Caco-2 (cell line): Measurements from ENCODE around the gene MED26. TPM values are rescaled to one million over a fixed set of nuclear protein-coding genes. Genes with fewer than 3 reads are reported as not detected.

ENCODE experiments used
- BruUV-seq: library from RNA; stranded (reverse); fragments of 400-500 nt; replicated peaks from 2 replicates; lab custom pipeline; 2021; lab: Mats Ljungman, UMichigan
- CTCF ChIA-PET: fragments of 300-600 bp; sonication (Branson Sonifier 250); formaldehyde crosslinking; loops from one replicate; lab custom pipeline; 2022; ENCODE audit warnings: antibody characterized with exemption; lab: Charles Lee
- POLR2A ChIA-PET: fragments of 300-600 bp; sonication (Branson Sonifier 250); formaldehyde crosslinking; loops from one replicate; lab custom pipeline; 2022; ENCODE audit warnings: antibody characterized with exemption; lab: Charles Lee
- DNase-seq, 2 experiments: peaks; one replicate each; pipeline versions ENCODE4 v3.0.0 to v3.0.0-alpha.2; 2020 to 2022
- H3K27me3 ChIP-seq: replicated peaks from 2 replicates; pipeline ENCODE4 v1.6.0; 2011; ENCODE audit warnings: low read length; ENCODE audit not compliant: control insufficient read depth, insufficient read depth
- H3K36me3 ChIP-seq: 2 replicates; pipeline ENCODE4 v1.5.1; 2011; ENCODE audit warnings: low read length; ENCODE audit not compliant: control insufficient read depth, insufficient read depth
- H3K4me1 ChIP-seq: fragments of 250-450 bp; sonication (Bioruptor Pico); 2 replicates; pipeline ENCODE4 v1.5.1; 2020; ENCODE audit warnings: mild to moderate bottlenecking
- H3K4me3 ChIP-seq: 2 replicates; pipeline ENCODE4 v1.5.1; 2011; ENCODE audit warnings: low read depth, mild to moderate bottlenecking, control low read depth, low read length
- H3K9me3 ChIP-seq: fragments of 250-450 bp; sonication (Bioruptor Pico); 2 replicates; pipeline ENCODE4 v1.5.1; 2020; ENCODE audit warnings: mild to moderate bottlenecking, moderate library complexity
- H3K27ac Mint-ChIP-seq: one replicate; pipeline ENCODE4 v1.8.0; 2022; ENCODE audit warnings: mixed read lengths; ENCODE audit not compliant: unreplicated experiment
- H3K27me3 Mint-ChIP-seq: one replicate; pipeline ENCODE4 v1.8.0; 2022; ENCODE audit warnings: mixed read lengths; ENCODE audit not compliant: insufficient read depth, unreplicated experiment
- H3K36me3 Mint-ChIP-seq: one replicate; pipeline ENCODE4 v1.8.0; 2022; ENCODE audit warnings: mild to moderate bottlenecking, mixed read lengths; ENCODE audit not compliant: insufficient read depth, unreplicated experiment
- H3K4me1 Mint-ChIP-seq: one replicate; pipeline ENCODE4 v1.8.0; 2022; ENCODE audit warnings: low read depth, mixed read lengths; ENCODE audit not compliant: unreplicated experiment
- H3K4me3 Mint-ChIP-seq: one replicate; pipeline ENCODE4 v1.8.0; 2022; ENCODE audit warnings: mild to moderate bottlenecking, moderate library complexity, mixed read lengths; ENCODE audit not compliant: unreplicated experiment
- H3K9me3 Mint-ChIP-seq: one replicate; pipeline ENCODE4 v1.8.0; 2022; ENCODE audit warnings: mixed read lengths; ENCODE audit not compliant: unreplicated experiment
- CTCF ChIP-seq, 2 experiments: fragments of 200-600 bp in 1 of 2; IDR thresholded peaks; 1 replicate in 1 of 2; 2 replicates in 1 of 2; pipeline versions ENCODE4 v1.5.1 to v1.8.0; 2011 to 2022; ENCODE audit warnings: antibody characterized with exemption in 1 of 2, control low read depth in 1 of 2, inconsistent platforms in 1 of 2, low read depth in 1 of 2, low read length in 1 of 2, mild to moderate bottlenecking in 1 of 2, moderate library complexity in 1 of 2; ENCODE audit not compliant: insufficient read depth in 1 of 2, severe bottlenecking in 1 of 2, unreplicated experiment in 1 of 2
- intact Hi-C: fragments of 100-400 bp; cut with micrococcal nuclease; formaldehyde crosslinking; loops from one replicate; pipeline ENCODE4 v1.10.0; 2022; ENCODE audit not compliant: unreplicated experiment
- total RNA-seq: library from RNA; stranded (reverse); gene quantifications from 2 replicates; pipeline ENCODE4 v1.2.3, GENCODE V29; 2022

MED26 gene
- total RNA-seq, 1 experiment from 2014 or later = 11.4 TPM

DNA sequence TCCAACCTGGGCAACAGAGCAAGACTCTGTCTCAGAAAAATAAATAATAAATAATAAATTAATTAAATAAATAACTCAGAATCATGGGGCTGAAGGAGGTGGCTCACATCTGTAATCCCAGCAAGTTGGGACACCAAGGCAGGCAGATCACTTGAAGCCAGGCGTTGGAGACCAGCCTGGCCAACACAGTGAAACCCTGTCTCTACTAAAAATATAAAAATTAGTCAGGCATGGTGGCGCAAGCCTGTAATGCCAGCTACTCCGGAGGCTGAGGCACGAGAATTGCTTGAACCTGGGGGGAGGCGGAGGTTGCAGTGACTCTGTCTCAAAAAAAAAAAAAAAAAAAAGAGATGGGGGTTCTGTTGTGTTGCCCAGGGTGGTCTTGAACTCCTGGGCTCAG is 40.2 kb upstream of the MED26 start:
- Mint-ChIP-seq H3K4me1 (peaks cover 7% of the 10 kb centered on the region), H3K4me3 (no peak overlapping the region), H3K27ac (no peak overlapping the region), H3K27me3 (no peaks in the 10 kb centered on the region), H3K36me3 (peaks cover 10% of the 10 kb centered on the region), H3K9me3 (no peaks in the 10 kb centered on the region)
- Histone ChIP-seq H3K9me3 (no peaks in the 10 kb centered on the region), H3K4me3 (no peak overlapping the region), H3K4me1 (peaks cover 5% of the 10 kb centered on the region; the same call in 1 of the 2 replicates), H3K36me3 (no peaks in the 10 kb centered on the region), H3K27me3 (no peaks in the 10 kb centered on the region)
- BruUV-seq = no TSS peak
- POLR2A ChIA-PET = no interaction called here
- no peak for TF ChIP-seq CTCF (IDR thresholded peaks at IDR 0.05; ENCODE audit: insufficient read depth in 1 of 2, low read depth in 1 of 2, low read length in 1 of 2, severe bottlenecking in 1 of 2, unreplicated experiment in 1 of 2)
- CTCF ChIA-PET = no interaction called here
- DNase-seq = no peak
- intact Hi-C loops = no loop called here

- peaks cover 5% of the 10 kb centered on the region; the same call in 1 of the 2 replicates for H3K4me1 ChIP-seq
- ChIA-PET POLR2A (no interaction called here), CTCF (no interaction called here)
- no peaks in the 10 kb centered on the region for H3K27me3 ChIP-seq
- no peak for TF ChIP-seq CTCF (IDR thresholded peaks at IDR 0.05; ENCODE audit: insufficient read depth in 1 of 2, low read depth in 1 of 2, low read length in 1 of 2, severe bottlenecking in 1 of 2, unreplicated experiment in 1 of 2)
- Mint-ChIP-seq H3K36me3 (peaks cover 31% of the 10 kb centered on the region), H3K27ac (peak overlapping the region; percentile 29), H3K4me3 (peak overlapping the region; percentile 100), H3K4me1 (peaks cover 7% of the 10 kb centered on the region), H3K27me3 (no peaks in the 10 kb centered on the region), H3K9me3 (no peaks in the 10 kb centered on the region)
- DNase-seq = peak; percentile 14 to 38
- H3K9me3 ChIP-seq = no peaks in the 10 kb centered on the region
- no TSS peak for BruUV-seq
- H3K4me3 ChIP-seq = peak overlapping the region; percentile 97
- intact Hi-C loops = loop anchor here (2.0 kb wide), 1 partner anchor 33 kb away; the partner anchor contains the start of gene MED26
- peaks cover 2% of the 10 kb centered on the region; the same call in 1 of the 2 replicates for H3K36me3 ChIP-seq
Observed at GRCh38 chr19:16661480-16662034, 33.6 kb upstream of the MED26 start.

- Mint-ChIP-seq H3K9me3 (no peaks in the 10 kb centered on the region), H3K36me3 (peaks cover 38% of the 10 kb centered on the region), H3K4me3 (peak within 1 kb of the TSS; percentile 100), H3K27ac (peak within 1 kb of the TSS; percentile 99), H3K27me3 (no peaks in the 10 kb centered on the region), H3K4me1 (peaks cover 7% of the 10 kb centered on the region)
- H3K4me3 ChIP-seq = peak within 1 kb of the TSS; percentile 97
- POLR2A ChIA-PET = interaction anchor here (0.6 to 1.4 kb wide), 3 partner anchors 11 to 88 kb away, joined by 3 to 4 read pairs (median 4); partner anchors contain the start of genes MED26 and SLC35E1
- DNase-seq = peak; percentile 53 to 67
- no peaks in the 10 kb centered on the region for H3K9me3 ChIP-seq
- no peaks in the 10 kb centered on the region for H3K27me3 ChIP-seq
- peaks cover 5% of the 10 kb centered on the region; the same call in 1 of the 2 replicates for H3K4me1 ChIP-seq
- no peak for TF ChIP-seq CTCF (IDR thresholded peaks at IDR 0.05; ENCODE audit: insufficient read depth in 1 of 2, low read depth in 1 of 2, low read length in 1 of 2, severe bottlenecking in 1 of 2, unreplicated experiment in 1 of 2)
- intact Hi-C loops = loop anchor here (2.0 kb wide), 1 partner anchor 32 kb away; the partner anchor contains the start of gene MED26
- BruUV-seq = no TSS peak
- CTCF ChIA-PET = no interaction called here
- peaks cover 4% of the 10 kb centered on the region for H3K36me3 ChIP-seq
Observed at GRCh38 chr19:16660763-16661479, 32.9 kb upstream of the MED26 start, which contains the start of gene TMEM38A. TSS of gene TMEM38A (plus strand) at chr19:16661139. CDS start at chr19:16661218, 79 bp downstream.
